Measurements from ENCODE around the gene HOXA7.

Gene HOXA7

GRCh38 chr7:27176524-27176845 lies 20.0 kb upstream of the HOXA7 start:
- TF ChIP-seq REST (IDR thresholded peaks at IDR 0.05; ENCODE audit: insufficient read depth in 1 of 2, low read depth in 2 of 2, low read length in 2 of 2) (no peak), FOXP2 (optimal IDR thresholded peaks at IDR 0.05; ENCODE audit: borderline replicate concordance, extremely low read depth, extremely low read length, insufficient read depth) (no peak), POLR2AphosphoS5 (IDR thresholded peaks at IDR 0.05; ENCODE audit: low read depth, low read length) (no peak), TAF1 (IDR thresholded peaks at IDR 0.05; ENCODE audit: borderline replicate concordance, insufficient read depth, low read length) (no peak), SIN3A (IDR thresholded peaks at IDR 0.05; ENCODE audit: borderline replicate concordance, insufficient read depth, low read length) (no peak)

GRCh38 chr7:27175626-27176523 lies 19.4 kb upstream of the HOXA7 start:
- TF ChIP-seq TAF1 (IDR thresholded peaks at IDR 0.05; ENCODE audit: borderline replicate concordance, insufficient read depth, low read length): no peak
- TF ChIP-seq REST (IDR thresholded peaks at IDR 0.05; ENCODE audit: insufficient read depth in 1 of 2, low read depth in 2 of 2, low read length in 2 of 2): no peak
- TF ChIP-seq POLR2AphosphoS5 (IDR thresholded peaks at IDR 0.05; ENCODE audit: low read depth, low read length): no peak
- TF ChIP-seq FOXP2 (optimal IDR thresholded peaks at IDR 0.05; ENCODE audit: borderline replicate concordance, extremely low read depth, extremely low read length, insufficient read depth): no peak
- TF ChIP-seq SIN3A (IDR thresholded peaks at IDR 0.05; ENCODE audit: borderline replicate concordance, insufficient read depth, low read length): no peak

- TF ChIP-seq FOXP2 (optimal IDR thresholded peaks at IDR 0.05; ENCODE audit: borderline replicate concordance, extremely low read depth, extremely low read length, insufficient read depth): no peak
- TF ChIP-seq POLR2AphosphoS5 (IDR thresholded peaks at IDR 0.05; ENCODE audit: low read depth, low read length): no peak
- no peak for TF ChIP-seq REST (IDR thresholded peaks at IDR 0.05; ENCODE audit: insufficient read depth in 1 of 2, low read depth in 2 of 2, low read length in 2 of 2)
- TF ChIP-seq SIN3A (IDR thresholded peaks at IDR 0.05; ENCODE audit: borderline replicate concordance, insufficient read depth, low read length): no peak
- no peak for TF ChIP-seq TAF1 (IDR thresholded peaks at IDR 0.05; ENCODE audit: borderline replicate concordance, insufficient read depth, low read length)
These were observed 18.6 kb upstream of the HOXA7 start for GRCh38 chr7:27174874-27175625.

GRCh38 chr7:27173956-27174873 lies 17.7 kb upstream of the HOXA7 start, which contains the start of gene HOXA10:
TSS of gene HOXA10 (minus strand) at chr7:27174320. CDS start at chr7:27174306, 14 bp downstream.
- TF ChIP-seq TAF1 (IDR thresholded peaks at IDR 0.05; ENCODE audit: borderline replicate concordance, insufficient read depth, low read length) (no peak), FOXP2 (optimal IDR thresholded peaks at IDR 0.05; ENCODE audit: borderline replicate concordance, extremely low read depth, extremely low read length, insufficient read depth) (no peak), REST (IDR thresholded peaks at IDR 0.05; ENCODE audit: insufficient read depth in 1 of 2, low read depth in 2 of 2, low read length in 2 of 2) (no peak), SIN3A (IDR thresholded peaks at IDR 0.05; ENCODE audit: borderline replicate concordance, insufficient read depth, low read length) (no peak), POLR2AphosphoS5 (IDR thresholded peaks at IDR 0.05; ENCODE audit: low read depth, low read length) (no peak)
